GM18909 (cell line): ENCODE measurements around the gene COA3.

Source experiments
- ATAC-seq: cut with Tn5 transposase; IDR thresholded peaks from one replicate; pipeline ENCODE4 v1.9.1; 2021; ENCODE audit warnings: mild to moderate bottlenecking; ENCODE audit not compliant: unreplicated experiment, poor library complexity

Gene COA3

GRCh38 chr17:42760652-42761581 lies 37.6 kb downstream of the COA3 start, which contains the start of gene RAMP2:
RAMP2 (plus strand) TSS chr17:42761227; CDS start chr17:42761262, 35 bp downstream.
- no peak for ATAC-seq

GRCh38 chr17:42759982-42760651 lies 38.4 kb downstream of the COA3 start:
- no peak for ATAC-seq

GRCh38 chr17:42754782-42755181 lies 43.7 kb downstream of the COA3 start:
- no peak for ATAC-seq

GRCh38 chr17:42751628-42752027 lies 46.9 kb downstream of the COA3 start:
- ATAC-seq = no peak

GRCh38 chr17:42750739-42751344 lies 47.7 kb downstream of the COA3 start:
- no peak for ATAC-seq

- no peak for ATAC-seq
Observed at GRCh38 chr17:42748908-42749798, 49.4 kb downstream of the COA3 start.

- ATAC-seq = no peak
Observed at GRCh38 chr17:42748202-42748907, 50.1 kb downstream of the COA3 start.
